Peyer's patch (tissue), 4 donors: ENCODE data around the gene SLC31A2.
"Not testable (repeated sequence)": the region's sequence is repeated elsewhere in the genome, so short reads cannot be mapped to it uniquely, and the experiment has no call there.

Experiments
- CTCF ChIP-seq, 6 experiments: fragments of 450-650 bp in 4 of 6; fragments of 200-600 bp in 2 of 6; sonication (generic) in 1 of 6; IDR thresholded peaks; one replicate each; pipeline ENCODE4 v1.5.1; 2017 to 2019; ENCODE audit warnings: antibody characterized with exemption in 6 of 6, mild to moderate bottlenecking in 3 of 6, moderate library complexity in 1 of 6
- POLR2A ChIP-seq, 2 donors: fragments of 450-650 bp; IDR thresholded peaks; one replicate each; pipeline ENCODE4 v1.5.1; 2017; ENCODE audit warnings: antibody characterized with exemption in 2 of 2, mild to moderate bottlenecking in 2 of 2, moderate library complexity in 2 of 2

GRCh38 chr9:113111065-113111951 is 39.5 kb upstream of the SLC31A2 start:
- TF ChIP-seq CTCF (IDR thresholded peaks at IDR 0.05) = peak; percentile 20 to 79 (median 68)
- TF ChIP-seq POLR2A (IDR thresholded peaks at IDR 0.05) = not testable (repeated sequence)
